ENCODE data around the gene HELB. TPM values are rescaled to one million over a fixed set of nuclear protein-coding genes. Genes with fewer than 3 reads are reported as not detected.
"Not testable (repeated sequence)": the region's sequence is repeated elsewhere in the genome, so short reads cannot be mapped to it uniquely, and the experiment has no call there.

The HELB gene
- total RNA-seq, 6 donors from 2014 or later: 2.0 to 16.4 (median 4.3) TPM

GRCh38 chr12:66296176-66296683 lies 6.1 kb upstream of the HELB start:
- Histone ChIP-seq H3K4me1 (peaks cover 0 to 1% (median 0%) of the 10 kb centered on the region in 4 donors), H3K36me3 (no peaks in the 10 kb centered on the region), H3K27me3 (no peaks in the 10 kb centered on the region), H3K9me3 (no peaks in the 10 kb centered on the region), H3K4me3 (no peak overlapping the region), H3K27ac (no peak overlapping the region)
- TF ChIP-seq EP300 (IDR thresholded peaks at IDR 0.05) (no peak), POLR2A (IDR thresholded peaks at IDR 0.05) (no peak), POLR2AphosphoS5 (IDR thresholded peaks at IDR 0.05) (no peak)
- TF ChIP-seq, protein P1, sequence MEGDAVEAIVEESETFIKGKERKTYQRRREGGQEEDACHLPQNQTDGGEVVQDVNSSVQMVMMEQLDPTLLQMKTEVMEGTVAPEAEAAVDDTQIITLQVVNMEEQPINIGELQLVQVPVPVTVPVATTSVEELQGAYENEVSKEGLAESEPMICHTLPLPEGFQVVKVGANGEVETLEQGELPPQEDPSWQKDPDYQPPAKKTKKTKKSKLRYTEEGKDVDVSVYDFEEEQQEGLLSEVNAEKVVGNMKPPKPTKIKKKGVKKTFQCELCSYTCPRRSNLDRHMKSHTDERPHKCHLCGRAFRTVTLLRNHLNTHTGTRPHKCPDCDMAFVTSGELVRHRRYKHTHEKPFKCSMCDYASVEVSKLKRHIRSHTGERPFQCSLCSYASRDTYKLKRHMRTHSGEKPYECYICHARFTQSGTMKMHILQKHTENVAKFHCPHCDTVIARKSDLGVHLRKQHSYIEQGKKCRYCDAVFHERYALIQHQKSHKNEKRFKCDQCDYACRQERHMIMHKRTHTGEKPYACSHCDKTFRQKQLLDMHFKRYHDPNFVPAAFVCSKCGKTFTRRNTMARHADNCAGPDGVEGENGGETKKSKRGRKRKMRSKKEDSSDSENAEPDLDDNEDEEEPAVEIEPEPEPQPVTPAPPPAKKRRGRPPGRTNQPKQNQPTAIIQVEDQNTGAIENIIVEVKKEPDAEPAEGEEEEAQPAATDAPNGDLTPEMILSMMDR (IDR thresholded peaks at IDR 0.05): no peak
- 88 to 95% methylated on average over 1 of the region's 1 CpG for WGBS, 2 donors
- ATAC-seq (ENCODE audit: low FRiP score in 2 of 2): no peak
- DNase-seq: no peak

DNA sequence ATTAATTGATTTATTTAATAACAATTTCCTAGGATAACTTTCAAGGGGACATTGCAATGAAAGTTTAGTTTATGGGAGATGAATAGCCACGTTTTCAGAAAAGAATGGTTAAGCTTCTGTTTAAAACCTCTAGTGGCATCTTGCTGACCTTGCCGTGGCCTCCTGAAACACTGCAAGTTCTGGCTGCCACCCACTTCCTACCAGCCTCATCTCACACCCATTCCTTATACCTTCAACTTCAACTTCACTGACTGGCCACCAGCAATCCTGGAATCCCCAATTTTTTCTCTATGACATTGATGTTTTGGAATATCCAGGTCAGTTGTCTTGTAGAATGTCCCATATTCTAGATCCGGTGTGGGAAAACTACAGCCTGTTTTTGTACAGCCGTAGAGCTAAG lies 5.2 kb upstream of the HELB start:
- Histone ChIP-seq H3K36me3 (no peaks in the 10 kb centered on the region), H3K27ac (no peak overlapping the region), H3K9me3 (no peaks in the 10 kb centered on the region), H3K4me1 (peaks cover 2 to 9% (median 6%) of the 10 kb centered on the region in 4 donors), H3K27me3 (no peaks in the 10 kb centered on the region), H3K4me3 (no peak overlapping the region)
- TF ChIP-seq POLR2A (IDR thresholded peaks at IDR 0.05): no peak
- no peak for TF ChIP-seq EP300 (IDR thresholded peaks at IDR 0.05)
- TF ChIP-seq POLR2AphosphoS5 (IDR thresholded peaks at IDR 0.05): no peak
- TF ChIP-seq, protein P1 (IDR thresholded peaks at IDR 0.05): no peak
- ATAC-seq (ENCODE audit: low FRiP score in 2 of 2) (no peak), DNase-seq (no peak)
- WGBS, 2 donors: 68 to 72% methylated on average over 4 of the region's 4 CpGs

GRCh38 chr12:66297923-66298322 lies 4.4 kb upstream of the HELB start:
- DNase-seq (no peak), ATAC-seq (ENCODE audit: low FRiP score in 2 of 2) (no peak)
- WGBS, 2 donors: 89 to 91% methylated on average over 3 of the region's 3 CpGs
- Histone ChIP-seq H3K4me1 (peaks cover 4 to 9% (median 6%) of the 10 kb centered on the region in 4 donors), H3K27ac (no peak overlapping the region), H3K4me3 (no peak overlapping the region), H3K36me3 (no peaks in the 10 kb centered on the region), H3K9me3 (no peaks in the 10 kb centered on the region), H3K27me3 (no peaks in the 10 kb centered on the region)
- TF ChIP-seq POLR2AphosphoS5 (IDR thresholded peaks at IDR 0.05) (no peak), EP300 (IDR thresholded peaks at IDR 0.05) (no peak), POLR2A (IDR thresholded peaks at IDR 0.05) (no peak)
- TF ChIP-seq, protein P1 (IDR thresholded peaks at IDR 0.05): no peak

DNA sequence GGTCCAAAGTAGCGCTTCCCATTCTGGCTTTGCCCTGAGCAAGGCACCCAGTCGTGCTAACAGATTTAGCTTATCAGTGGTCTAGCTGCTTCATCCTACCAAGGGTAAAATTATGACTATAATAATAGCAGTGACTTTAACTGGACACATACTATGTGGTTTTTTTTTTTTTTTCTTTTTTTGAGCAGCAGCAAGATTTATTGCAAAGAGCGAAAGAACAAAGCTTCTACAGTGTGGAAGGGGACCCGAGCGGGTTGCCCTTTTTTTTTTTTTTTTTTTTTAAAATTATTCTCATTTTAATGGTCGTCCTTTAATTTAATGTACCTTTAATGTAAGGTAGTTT lies 505 bp downstream of the HELB start:
- peak overlapping the region; percentile 58 to 76 (median 65) for H3K4me3 ChIP-seq
- 15 to 20% methylated on average over 6 of the region's 6 CpGs for WGBS, 2 donors
- peaks cover 15 to 26% (median 19%) of the 10 kb centered on the region in 4 donors for H3K4me1 ChIP-seq
- no peak for DNase-seq
- H3K9me3 ChIP-seq: no peaks in the 10 kb centered on the region
- no peak for TF ChIP-seq POLR2AphosphoS5 (IDR thresholded peaks at IDR 0.05)
- no peak for TF ChIP-seq EP300 (IDR thresholded peaks at IDR 0.05)
- TF ChIP-seq, protein P1 (IDR thresholded peaks at IDR 0.05): no peak
- no peak for TF ChIP-seq POLR2A (IDR thresholded peaks at IDR 0.05)
- no peaks in the 10 kb centered on the region for H3K36me3 ChIP-seq
- H3K27ac ChIP-seq: peak overlapping the region; percentile 72 to 88 (median 84)
- no peak for ATAC-seq (ENCODE audit: low FRiP score in 2 of 2)
- H3K27me3 ChIP-seq: no peaks in the 10 kb centered on the region

DNA sequence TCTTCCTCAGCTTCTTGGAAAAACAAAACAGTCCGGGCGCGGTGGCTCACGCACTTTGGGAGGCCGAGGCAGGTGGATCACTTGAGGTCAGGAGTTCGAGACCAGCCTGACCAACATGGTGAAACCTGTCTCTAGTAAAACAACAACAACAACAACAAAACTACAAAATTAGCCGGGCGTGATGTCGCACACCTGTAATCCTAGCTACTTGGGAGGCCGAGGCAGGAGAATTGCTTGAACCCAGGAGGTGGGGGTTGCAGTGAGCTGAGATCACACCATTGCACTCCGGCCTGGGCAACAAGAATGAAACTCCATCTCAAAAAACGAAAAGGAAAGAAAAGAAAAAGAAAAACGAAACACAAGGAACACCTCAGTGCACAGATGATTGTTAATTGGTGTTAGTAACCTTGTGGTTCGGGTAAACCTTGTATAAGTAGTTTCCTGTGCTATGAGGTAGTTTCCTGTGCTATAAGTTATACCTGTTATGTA lies 1.1 kb downstream of the HELB start:
- peak in 1 of 2 donors; percentile 27 for DNase-seq

More for the DNA sequence above, 1.1 kb downstream of the HELB start:
- not testable (repeated sequence) for ATAC-seq (ENCODE audit: low FRiP score in 2 of 2); H3K36me3 ChIP-seq; H3K27me3 ChIP-seq; H3K9me3 ChIP-seq
- WGBS, 2 donors: 71 to 80% methylated on average over 14 of the region's 14 CpGs
- peaks cover 15 to 26% (median 19%) of the 10 kb centered on the region in 4 donors for H3K4me1 ChIP-seq
- H3K27ac ChIP-seq: peak overlapping the region in 2 of 4 donors; percentile 3 to 84
- H3K4me3 ChIP-seq: peak overlapping the region in 3 of 4 donors; percentile 58 to 66 (median 64)

All from upper lobe of left lung (tissue), 6 donors.